Glutamatergic neuron (in vitro differentiated cells): Measurements from ENCODE around the gene ITFG1. TPM values are rescaled to one million over a fixed set of nuclear protein-coding genes. Genes with fewer than 3 reads are reported as not detected.

Experiments
- DNase-seq: peaks from one replicate; pipeline ENCODE4 v3.0.0; 2022
- H3K27ac Mint-ChIP-seq: one replicate; pipeline ENCODE4 v1.8.0; 2020; ENCODE audit warnings: mild to moderate bottlenecking, mixed read lengths, inconsistent platforms; ENCODE audit not compliant: unreplicated experiment
- H3K27me3 Mint-ChIP-seq: one replicate; pipeline ENCODE4 v1.8.0; 2020; ENCODE audit warnings: mild to moderate bottlenecking, moderate library complexity, mixed read lengths, inconsistent platforms; ENCODE audit not compliant: unreplicated experiment
- H3K36me3 Mint-ChIP-seq: one replicate; pipeline ENCODE4 v1.8.0; 2020; ENCODE audit warnings: mild to moderate bottlenecking, mixed read lengths, inconsistent platforms; ENCODE audit not compliant: unreplicated experiment
- H3K4me1 Mint-ChIP-seq: one replicate; pipeline ENCODE4 v1.8.0; 2020; ENCODE audit warnings: mild to moderate bottlenecking, low read depth, mixed read lengths, inconsistent platforms; ENCODE audit not compliant: unreplicated experiment
- H3K4me3 Mint-ChIP-seq: one replicate; pipeline ENCODE4 v1.8.0; 2020; ENCODE audit warnings: mild to moderate bottlenecking, mixed read lengths, inconsistent platforms; ENCODE audit not compliant: unreplicated experiment
- H3K9me3 Mint-ChIP-seq: one replicate; pipeline ENCODE4 v1.8.0; 2020; ENCODE audit warnings: mild to moderate bottlenecking, moderate library complexity, mixed read lengths, inconsistent platforms; ENCODE audit not compliant: unreplicated experiment
- total RNA-seq: library from RNA; stranded (reverse); fragmentation: NEBNext Ultra II Directional; extraction: Animal tissue kit (Norgen Biotek cat#: 25700); gene quantifications from one replicate; pipeline ENCODE4 v1.2.1, GENCODE V29; 2021; ENCODE audit not compliant: unreplicated experiment
- TF ChIP-seq, protein P1 (sequence below): fragments of 200-600 bp; sonication (generic); IDR thresholded peaks from one replicate; pipeline ENCODE4 v1.5.0; 2021; ENCODE audit not compliant: partially characterized antibody, unreplicated experiment

The ITFG1 gene
- total RNA-seq, 1 donor from 2014 or later = 68.7 TPM

DNA sequence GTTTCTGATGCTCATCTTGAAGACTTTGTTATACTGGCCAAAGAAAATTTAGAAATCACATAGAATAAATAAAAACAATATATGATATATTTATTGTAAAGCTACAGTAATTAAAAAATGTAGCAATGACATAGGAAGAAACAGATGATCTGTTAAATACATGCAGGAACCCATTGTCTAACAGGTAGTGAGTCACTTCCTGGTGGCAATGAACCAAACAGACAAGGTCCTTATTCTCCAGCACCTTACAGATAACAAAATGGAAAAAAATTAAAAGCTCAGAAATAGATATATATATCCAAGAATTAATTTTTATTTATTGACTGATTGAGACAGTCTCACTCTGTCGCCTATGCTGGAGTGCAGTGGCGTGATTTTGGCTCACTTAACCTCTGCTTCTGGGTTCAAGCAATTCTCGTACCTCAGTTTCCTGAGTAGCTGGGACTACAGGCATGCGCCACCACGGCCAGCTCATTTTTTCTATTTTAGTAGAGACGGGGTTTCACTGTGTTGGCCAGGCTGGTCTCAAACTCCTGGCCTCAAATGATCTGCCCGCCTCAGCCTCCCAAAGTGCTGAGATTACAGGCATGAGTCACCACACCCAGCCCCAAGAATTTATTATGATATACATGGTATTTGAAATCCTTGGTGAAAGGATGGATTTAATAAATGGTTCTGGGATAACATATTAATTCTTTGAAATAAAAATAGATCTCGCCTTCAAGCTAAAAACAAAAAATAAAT is 324.6 kb downstream of the ITFG1 start:
- no peaks in the 10 kb centered on the region for H3K36me3 Mint-ChIP-seq
- TF ChIP-seq, protein P1, sequence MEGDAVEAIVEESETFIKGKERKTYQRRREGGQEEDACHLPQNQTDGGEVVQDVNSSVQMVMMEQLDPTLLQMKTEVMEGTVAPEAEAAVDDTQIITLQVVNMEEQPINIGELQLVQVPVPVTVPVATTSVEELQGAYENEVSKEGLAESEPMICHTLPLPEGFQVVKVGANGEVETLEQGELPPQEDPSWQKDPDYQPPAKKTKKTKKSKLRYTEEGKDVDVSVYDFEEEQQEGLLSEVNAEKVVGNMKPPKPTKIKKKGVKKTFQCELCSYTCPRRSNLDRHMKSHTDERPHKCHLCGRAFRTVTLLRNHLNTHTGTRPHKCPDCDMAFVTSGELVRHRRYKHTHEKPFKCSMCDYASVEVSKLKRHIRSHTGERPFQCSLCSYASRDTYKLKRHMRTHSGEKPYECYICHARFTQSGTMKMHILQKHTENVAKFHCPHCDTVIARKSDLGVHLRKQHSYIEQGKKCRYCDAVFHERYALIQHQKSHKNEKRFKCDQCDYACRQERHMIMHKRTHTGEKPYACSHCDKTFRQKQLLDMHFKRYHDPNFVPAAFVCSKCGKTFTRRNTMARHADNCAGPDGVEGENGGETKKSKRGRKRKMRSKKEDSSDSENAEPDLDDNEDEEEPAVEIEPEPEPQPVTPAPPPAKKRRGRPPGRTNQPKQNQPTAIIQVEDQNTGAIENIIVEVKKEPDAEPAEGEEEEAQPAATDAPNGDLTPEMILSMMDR = no peak
- H3K27ac Mint-ChIP-seq = no peak overlapping the region
- H3K4me1 Mint-ChIP-seq = peaks cover 5% of the 10 kb centered on the region
- no peaks in the 10 kb centered on the region for H3K9me3 Mint-ChIP-seq
- DNase-seq = no peak
- H3K27me3 Mint-ChIP-seq = no peaks in the 10 kb centered on the region
- no peak overlapping the region for H3K4me3 Mint-ChIP-seq

DNA sequence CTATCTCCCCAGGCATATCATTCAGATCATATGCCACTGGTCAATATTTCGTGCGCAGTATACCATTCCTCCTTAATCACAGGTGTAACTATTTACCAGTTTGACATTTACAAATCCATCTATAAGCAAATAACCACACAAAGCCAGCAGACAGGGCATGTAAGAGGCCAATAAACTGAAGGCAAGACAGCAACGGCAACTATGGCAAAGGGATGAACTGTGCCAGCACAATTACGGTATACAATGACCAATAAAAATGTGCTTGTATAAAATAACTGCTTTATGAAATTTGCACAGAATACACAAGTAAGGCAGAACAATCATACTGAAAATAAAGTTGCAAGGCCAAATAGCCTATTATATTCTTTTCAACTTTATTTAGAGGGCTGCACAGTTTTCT is 326.3 kb downstream of the ITFG1 start:
- H3K27me3 Mint-ChIP-seq = no peaks in the 10 kb centered on the region
- TF ChIP-seq, protein P1 = no peak
- H3K4me1 Mint-ChIP-seq = peaks cover 5% of the 10 kb centered on the region

DNA sequence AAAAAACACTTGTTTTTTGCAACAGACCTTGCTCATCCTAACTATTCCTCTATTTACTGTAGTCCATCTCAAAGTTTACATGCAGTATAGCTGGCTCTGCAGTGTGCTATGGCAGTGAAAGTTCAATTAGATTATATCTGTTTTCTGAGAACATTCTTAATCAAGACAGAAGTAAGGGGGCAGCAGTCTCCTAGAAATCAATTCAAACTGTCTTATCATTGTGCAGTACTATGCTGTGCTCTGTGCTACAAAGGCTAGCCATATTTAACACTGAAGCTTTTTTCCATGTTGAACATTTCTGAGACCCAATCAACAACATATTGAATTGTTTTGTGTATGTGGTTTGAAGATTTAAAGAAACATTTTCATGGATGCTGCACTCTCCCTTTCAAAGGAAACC is 328.6 kb downstream of the ITFG1 start:
- H3K27me3 Mint-ChIP-seq = no peaks in the 10 kb centered on the region
- H3K9me3 Mint-ChIP-seq = no peaks in the 10 kb centered on the region
- no peak overlapping the region for H3K27ac Mint-ChIP-seq
- DNase-seq = no peak
- no peaks in the 10 kb centered on the region for H3K4me1 Mint-ChIP-seq
- H3K4me3 Mint-ChIP-seq = no peak overlapping the region
- TF ChIP-seq, protein P1 = no peak
- H3K36me3 Mint-ChIP-seq = no peaks in the 10 kb centered on the region

More for the DNA sequence above, 326.3 kb downstream of the ITFG1 start:
- no peaks in the 10 kb centered on the region for H3K9me3 Mint-ChIP-seq
- no peak overlapping the region for H3K4me3 Mint-ChIP-seq
- H3K36me3 Mint-ChIP-seq = no peaks in the 10 kb centered on the region
- H3K27ac Mint-ChIP-seq = no peak overlapping the region
- no peak for DNase-seq

DNA sequence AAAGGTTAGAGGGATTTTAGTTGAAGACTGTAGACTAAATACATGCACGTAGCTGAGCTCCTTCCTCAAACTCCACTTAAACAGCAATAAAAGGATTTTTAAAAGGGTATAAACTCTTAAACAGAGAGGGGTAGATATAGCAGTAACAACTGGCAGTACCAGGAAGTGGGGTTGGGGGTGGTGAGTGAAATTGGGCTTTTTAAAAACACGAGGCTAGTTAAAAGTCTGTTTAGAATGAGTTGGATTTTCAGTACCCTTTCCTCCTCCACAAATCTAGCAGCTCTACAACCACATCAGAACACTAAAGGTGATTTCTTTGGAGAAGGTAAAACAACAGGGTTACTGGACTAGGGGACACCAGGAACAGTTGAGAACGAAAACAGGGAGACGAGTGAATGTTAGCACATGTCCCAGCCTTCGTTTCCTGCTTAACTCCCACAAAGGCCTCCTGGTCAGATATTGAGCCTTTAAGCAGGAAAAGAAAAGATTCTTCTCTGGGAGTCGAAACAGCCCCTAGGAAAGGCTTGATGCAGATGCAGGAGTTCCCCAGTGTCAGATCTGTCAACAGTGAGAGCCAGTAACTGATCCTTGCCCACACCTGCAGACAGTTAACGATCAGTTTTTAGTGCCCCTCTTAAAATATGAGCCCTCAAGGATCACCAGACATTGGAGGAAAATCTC is 331.0 kb downstream of the ITFG1 start:
- Mint-ChIP-seq H3K4me3 (no peak overlapping the region), H3K36me3 (peaks cover 3% of the 10 kb centered on the region), H3K9me3 (no peaks in the 10 kb centered on the region), H3K4me1 (no peaks in the 10 kb centered on the region), H3K27ac (no peak overlapping the region), H3K27me3 (no peaks in the 10 kb centered on the region)
- TF ChIP-seq, protein P1 = no peak
- DNase-seq = no peak

DNA sequence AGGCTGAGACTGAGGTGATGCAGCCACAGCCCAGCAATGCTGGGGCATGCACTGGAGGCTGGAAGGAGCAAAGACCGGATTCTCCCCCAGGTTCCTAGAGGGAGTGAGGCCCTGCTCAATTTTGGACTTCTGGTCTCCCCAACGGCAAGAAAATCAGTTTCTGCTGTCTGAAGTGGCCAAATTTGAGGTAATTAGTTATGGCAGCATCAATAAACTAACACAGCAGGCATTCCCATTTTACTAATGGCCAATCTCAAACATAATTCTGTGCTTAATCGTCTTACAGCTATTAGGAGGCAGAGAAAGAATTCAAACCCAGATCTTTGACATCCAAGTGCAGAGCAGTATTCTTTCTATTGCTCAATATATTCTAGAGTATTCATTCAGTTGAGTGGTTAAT is 333.3 kb downstream of the ITFG1 start:
- peaks cover 3% of the 10 kb centered on the region for H3K36me3 Mint-ChIP-seq
- no peak overlapping the region for H3K4me3 Mint-ChIP-seq
- H3K9me3 Mint-ChIP-seq = no peaks in the 10 kb centered on the region
- H3K27me3 Mint-ChIP-seq = no peaks in the 10 kb centered on the region
- no peak overlapping the region for H3K27ac Mint-ChIP-seq
- H3K4me1 Mint-ChIP-seq = no peaks in the 10 kb centered on the region
- DNase-seq = no peak
- TF ChIP-seq, protein P1 = no peak
